GM10248 (cell line): Measurements from ENCODE around the gene TRRAP.

ENCODE experiments used
- CTCF ChIA-PET: fragments of 300-600 bp; sonication (Branson Sonifier 250); formaldehyde crosslinking; extraction: SDS; loops from one replicate; lab custom pipeline; 2021; ENCODE audit warnings: antibody characterized with exemption; lab: Yijun Ruan, JAX
- POLR2A ChIA-PET: fragments of 350-650 bp; sonication (Branson Sonifier 250); formaldehyde crosslinking; extraction: SDS; loops from one replicate; lab custom pipeline; 2020; ENCODE audit warnings: antibody characterized with exemption; lab: Yijun Ruan, JAX
- DNase-seq: peaks from one replicate; pipeline ENCODE4 v3.0.0; 2012; ENCODE audit errors: extremely low spot score
- CTCF ChIP-seq: IDR thresholded peaks from 2 replicates; pipeline ENCODE4 v1.5.1; 2012; ENCODE audit warnings: mild to moderate bottlenecking, low read depth; ENCODE audit errors: extremely low read depth, missing control alignments, control extremely low read depth

The TRRAP gene

GRCh38 chr7:99019523-99020412 lies 141.4 kb downstream of the TRRAP start:
- no peak for TF ChIP-seq CTCF
- CTCF ChIA-PET, result interaction anchor here (1.4 kb wide), 1 partner anchor 19 kb away, joined by 3 read pairs; no protein-coding TSS in a partner anchor

GRCh38 chr7:99020413-99020715 lies 142.0 kb downstream of the TRRAP start:
- CTCF ChIA-PET, result interaction anchor here (1.4 kb wide), 1 partner anchor 19 kb away, joined by 3 read pairs; no protein-coding TSS in a partner anchor
- no peak for DNase-seq
- no peak for TF ChIP-seq CTCF
- POLR2A ChIA-PET, result no interaction called here

More at GRCh38 chr7:99019523-99020412, 141.4 kb downstream of the TRRAP start:
- no peak for DNase-seq
- POLR2A ChIA-PET, result no interaction called here

- POLR2A ChIA-PET, result no interaction called here
- no peak for TF ChIP-seq CTCF
- CTCF ChIA-PET, result interaction anchor here (0.9 kb wide), 1 partner anchor 8 kb away, joined by 3 read pairs; no protein-coding TSS in a partner anchor
- DNase-seq, result no peak
These were observed 143.7 kb downstream of the TRRAP start for GRCh38 chr7:99021941-99022560.

GRCh38 chr7:99024066-99024465 lies 145.7 kb downstream of the TRRAP start:
- no peak for DNase-seq
- ChIA-PET POLR2A (no interaction called here), CTCF (interaction anchor here (1.3 kb wide), 1 partner anchor 17 kb away, joined by 6 read pairs; no protein-coding TSS in a partner anchor)
- no peak for TF ChIP-seq CTCF

DNA sequence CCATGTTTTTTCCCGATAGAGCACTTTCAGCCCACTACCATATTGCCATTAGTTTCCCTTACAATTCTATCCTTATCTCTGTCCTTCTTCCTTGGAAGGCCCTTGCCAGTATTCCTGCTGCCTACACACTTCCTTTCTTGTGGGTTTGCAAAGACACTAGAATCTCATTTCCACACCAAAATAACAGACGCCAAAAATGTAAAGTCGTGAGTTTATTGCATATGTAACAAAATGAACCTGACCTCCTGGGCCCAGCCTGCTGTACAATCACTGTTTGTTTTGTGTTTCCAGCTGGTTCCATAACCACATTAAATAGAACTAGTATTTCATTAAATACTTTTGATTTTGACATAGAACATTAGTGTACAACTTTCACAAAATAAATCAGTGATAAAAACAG lies 148.9 kb downstream of the TRRAP start:
- CTCF ChIA-PET, result interaction anchor here (1.0 to 2.3 kb wide), 3 partner anchors 10 to 14 kb away, joined by 3 to 7 read pairs (median 4); no protein-coding TSS in a partner anchor
- POLR2A ChIA-PET, result no interaction called here
- no peak for DNase-seq
- no peak for TF ChIP-seq CTCF

GRCh38 chr7:99027841-99028240 lies 149.5 kb downstream of the TRRAP start:
- no peak for TF ChIP-seq CTCF
- ChIA-PET POLR2A (no interaction called here), CTCF (interaction anchor here (1.0 to 1.2 kb wide), 3 partner anchors 9 to 25 kb away, joined by 3 to 4 read pairs (median 3); no protein-coding TSS in a partner anchor)
- DNase-seq, result no peak
